Eye (tissue), 1 donor: ENCODE results near the gene GAS5.
"Not testable (repeated sequence)": the region's sequence is repeated elsewhere in the genome, so short reads cannot be mapped to it uniquely, and the experiment has no call there.

Experiments used
- DNase-seq: peaks from one replicate; pipeline ENCODE4 v3.0.0-alpha.2; 2015

The GAS5 gene

DNA sequence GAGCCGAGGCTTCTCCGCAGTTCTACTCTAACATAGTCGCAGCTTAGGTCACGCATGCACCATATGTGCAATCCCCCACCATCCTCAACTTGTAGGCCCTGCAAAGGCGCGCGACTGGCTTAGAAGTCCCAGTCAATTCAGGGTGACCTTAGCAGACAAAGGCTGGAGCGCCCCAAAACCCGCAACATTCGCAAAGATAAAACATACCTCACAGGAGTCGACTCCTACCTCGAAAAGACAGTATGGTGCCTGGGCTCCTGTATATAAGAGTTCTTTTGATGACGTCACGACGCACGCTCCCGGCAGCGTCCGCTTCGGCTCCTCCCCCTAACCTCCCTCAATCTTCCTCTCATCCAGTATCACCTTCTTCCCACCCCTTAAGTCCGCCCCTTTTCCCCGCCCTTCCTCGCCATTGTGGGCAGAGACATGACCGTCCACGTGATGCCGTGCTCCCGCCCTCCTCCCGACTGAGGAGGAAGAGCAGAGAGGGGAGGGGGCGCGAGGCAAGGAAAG is at the start of gene GAS5:
Gene GAS5 (minus strand): TSS at position 237 of the 513 bp plus-strand sequence.
- DNase-seq: peak; percentile 100

DNA sequence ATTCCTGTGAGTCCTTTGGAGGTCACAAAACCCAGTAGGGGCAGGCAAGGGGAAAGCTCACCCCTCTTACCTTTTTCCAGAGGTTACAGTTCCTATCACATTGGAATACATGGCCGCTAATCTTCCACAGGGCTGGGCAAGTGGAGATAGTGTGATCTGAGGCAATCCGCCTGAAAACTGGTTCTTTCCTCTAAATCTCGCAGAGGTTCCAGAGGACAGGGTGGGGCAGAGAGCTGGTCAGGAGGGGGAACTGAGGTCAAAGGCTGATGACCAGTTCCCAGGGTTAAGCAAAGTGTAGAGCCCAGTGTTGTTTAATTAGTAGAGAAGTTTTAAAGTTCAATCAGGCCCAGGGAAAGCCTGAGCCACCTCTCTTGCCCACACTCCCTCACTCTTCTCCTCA is 49.4 kb upstream of the GAS5 start, which contains the start of gene SERPINC1:
Gene SERPINC1 (minus strand): TSS at position 179 of the 400 bp plus-strand sequence. CDS start 68 bp downstream, at position 111.
- DNase-seq: no peak

DNA sequence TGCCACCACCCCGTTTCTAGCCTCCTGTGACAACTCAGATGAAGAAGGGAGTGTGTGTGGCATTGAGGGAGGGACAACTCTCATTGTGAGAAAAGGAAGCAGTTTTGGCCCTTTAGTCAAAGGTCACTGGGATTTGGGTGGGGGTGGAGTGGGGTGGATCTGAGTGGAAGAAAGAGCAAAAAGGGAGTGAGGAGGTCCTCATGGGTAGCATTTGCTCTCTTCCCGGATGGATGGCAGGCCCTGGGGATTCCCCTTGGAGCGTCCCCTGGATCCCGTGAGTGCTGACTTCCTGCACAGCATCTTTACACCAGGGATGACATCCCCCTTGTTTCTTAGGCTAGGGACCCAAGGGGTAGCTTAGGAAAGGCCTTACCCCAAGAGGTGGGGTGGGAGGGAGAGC is 48.9 kb upstream of the GAS5 start:
- no peak for DNase-seq

DNA sequence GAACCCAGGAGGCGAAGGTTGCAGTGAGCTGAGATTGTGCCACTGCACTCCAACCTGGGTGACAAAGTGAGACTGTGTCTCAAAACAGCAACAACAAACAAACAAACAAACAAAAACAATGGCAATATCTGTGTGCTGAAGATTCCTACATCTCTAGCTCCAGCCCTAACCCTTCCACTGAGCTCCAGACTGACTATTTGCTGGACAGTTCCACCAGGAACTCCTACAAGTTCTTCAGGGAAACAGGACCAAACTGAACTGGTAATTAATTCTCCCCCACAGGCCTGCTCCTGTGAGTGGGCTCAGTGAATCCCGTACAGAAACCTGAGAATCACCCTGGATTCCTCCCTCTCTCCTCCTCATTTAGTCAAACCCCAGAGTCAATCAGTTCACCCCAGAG is 47.8 kb upstream of the GAS5 start:
- DNase-seq: no peak

DNA sequence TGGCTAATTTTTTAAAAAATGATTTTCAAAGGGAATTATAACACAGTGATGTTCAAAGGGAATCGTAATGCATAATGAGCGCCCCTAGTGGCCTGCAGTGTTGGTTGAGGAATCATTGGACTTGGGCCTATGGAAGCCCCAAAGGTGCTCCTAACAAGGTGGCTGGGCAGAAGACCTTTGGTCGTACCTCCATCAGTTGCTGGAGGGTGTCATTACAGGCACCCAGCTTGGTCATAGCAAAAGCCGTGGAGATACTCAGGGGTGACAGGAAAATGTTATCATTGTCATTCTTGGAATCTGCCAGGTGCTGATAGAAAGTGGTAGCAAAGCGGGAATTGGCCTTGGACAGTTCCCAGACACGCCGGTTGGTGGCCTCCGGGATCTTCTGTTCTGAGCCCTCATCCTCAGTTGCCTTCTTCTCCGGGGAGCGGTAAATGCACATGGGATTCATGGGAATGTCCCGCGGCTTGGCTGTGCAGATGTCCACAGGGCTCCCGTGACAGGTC is 46.6 kb upstream of the GAS5 start:
- DNase-seq: no peak

DNA sequence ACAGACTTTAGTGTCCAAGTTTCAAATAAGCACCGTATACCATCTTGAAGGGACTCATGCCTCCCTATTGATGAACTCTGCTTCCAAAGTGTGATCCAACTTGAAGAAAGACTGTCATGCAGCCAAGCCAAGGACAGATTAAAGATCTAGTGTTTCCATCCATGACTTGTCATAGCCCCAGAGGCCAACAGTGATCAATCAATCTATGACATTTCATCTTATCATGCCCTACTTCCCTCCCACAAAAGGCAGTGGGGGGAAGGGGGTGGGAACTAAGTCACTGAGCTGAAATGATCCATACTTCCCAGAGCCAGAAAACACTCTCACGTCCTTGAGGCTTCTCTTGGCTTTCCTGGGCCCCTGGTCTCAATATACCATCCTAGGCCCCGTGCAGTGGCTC is 45.3 kb upstream of the GAS5 start:
- DNase-seq: no peak

DNA sequence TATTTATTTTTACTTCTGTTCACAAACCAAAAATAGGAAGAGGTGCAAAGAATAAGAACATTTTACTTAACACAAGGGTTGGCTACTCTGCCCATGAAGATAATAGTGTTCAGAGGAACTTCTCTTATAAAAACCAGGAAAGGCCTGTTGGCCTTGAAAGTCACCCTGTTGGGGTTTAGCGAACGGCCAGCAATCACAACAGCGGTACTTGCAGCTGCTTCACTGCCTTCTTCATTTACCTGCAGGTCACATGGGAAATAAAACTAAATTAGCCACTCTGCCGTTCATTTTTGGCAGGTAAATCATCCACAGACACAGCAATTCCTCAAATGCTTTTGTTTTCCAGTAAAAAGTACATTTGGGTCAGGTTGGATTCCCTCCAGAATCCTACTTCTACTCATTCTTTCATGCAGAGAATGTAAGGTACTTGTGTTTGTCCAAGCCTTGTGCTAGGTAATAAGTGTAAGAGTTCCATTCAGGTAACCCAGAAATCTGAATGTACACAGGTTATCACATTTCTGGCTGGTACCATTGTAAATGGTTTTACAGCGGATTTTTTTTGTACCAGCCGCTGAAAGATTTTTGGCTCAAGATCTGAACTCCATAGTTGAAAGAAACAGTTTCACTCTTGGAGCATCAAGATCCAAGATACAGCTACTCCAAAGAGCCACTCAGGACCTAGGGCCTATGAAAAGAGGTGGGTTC is 36.2 kb upstream of the GAS5 start:
- no peak for DNase-seq

DNA sequence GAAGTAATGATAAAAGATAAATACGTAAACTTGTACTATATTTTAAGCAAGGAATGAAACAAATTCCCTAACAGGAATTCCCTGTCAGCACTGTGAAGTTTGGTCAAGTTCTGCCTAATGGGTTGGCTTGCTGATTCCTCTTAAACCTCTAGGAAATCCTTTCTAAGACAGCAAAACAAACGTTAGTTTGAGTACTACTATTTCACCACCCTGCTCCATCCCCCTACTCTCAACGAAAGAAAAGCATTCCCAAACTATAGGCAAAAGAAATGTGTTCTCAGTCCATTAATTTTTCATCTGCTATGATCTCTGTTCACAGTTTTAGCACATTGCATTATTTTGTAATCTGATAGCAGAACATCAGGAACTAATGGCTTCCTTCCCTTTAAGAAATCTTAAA is 33.2 kb upstream of the GAS5 start:
- no peak for DNase-seq

DNA sequence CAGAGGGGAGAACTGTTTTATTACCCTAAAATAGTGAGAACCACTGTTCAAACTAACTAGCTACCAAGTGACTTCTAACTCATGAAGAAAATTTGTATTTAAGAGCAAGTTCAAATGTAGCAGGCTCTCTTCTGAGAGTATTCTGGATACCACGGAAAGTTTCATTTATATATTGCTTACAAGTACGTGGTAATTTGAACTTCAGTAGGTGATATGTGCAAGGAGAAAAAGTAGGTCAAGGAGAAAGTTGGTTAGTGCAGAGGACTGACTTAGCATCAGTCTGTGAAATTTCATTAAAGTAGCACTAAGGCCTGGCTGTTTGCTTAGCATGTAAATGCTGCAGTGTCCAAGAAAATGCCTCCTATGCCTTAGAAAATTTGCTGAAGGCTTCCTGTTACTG is 32.6 kb upstream of the GAS5 start:
- DNase-seq: no peak

DNA sequence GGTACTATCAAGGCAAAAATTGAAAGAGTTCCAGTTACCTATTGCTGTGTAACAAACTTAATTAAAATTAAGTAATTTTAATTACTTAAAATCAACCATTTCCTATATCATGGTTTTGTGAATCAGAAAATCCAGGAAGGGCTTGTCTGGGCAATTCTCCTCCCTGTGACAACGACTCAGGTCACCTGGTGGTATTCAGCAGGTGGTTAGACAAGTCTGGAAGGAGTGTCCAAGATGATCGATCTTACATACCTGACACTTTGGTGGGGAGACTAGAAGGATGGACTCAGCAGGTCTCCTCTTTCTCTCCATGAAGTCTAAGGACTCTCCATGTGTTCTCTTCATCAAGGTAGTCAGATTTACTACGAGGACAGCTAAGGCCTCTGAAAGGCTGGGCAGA is 26.4 kb upstream of the GAS5 start:
- DNase-seq: no peak

DNA sequence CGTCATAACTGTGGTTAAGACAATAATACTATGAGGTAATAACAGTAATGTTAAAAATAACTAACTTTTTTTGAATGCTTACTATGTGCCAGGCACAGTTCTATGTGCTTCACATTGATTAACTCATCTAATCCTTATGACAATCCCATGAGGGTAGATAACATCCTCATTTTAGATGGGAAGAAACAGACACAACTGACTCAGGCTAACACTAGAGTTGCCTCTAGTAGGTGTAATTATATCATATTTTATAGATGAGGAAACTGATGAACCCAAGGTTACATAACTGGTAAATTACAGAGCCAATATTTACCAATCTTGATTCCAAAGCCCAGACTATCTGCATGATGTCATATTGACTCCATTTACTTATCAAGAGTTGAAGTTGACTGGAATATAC is 25.8 kb upstream of the GAS5 start:
- no peak for DNase-seq

DNA sequence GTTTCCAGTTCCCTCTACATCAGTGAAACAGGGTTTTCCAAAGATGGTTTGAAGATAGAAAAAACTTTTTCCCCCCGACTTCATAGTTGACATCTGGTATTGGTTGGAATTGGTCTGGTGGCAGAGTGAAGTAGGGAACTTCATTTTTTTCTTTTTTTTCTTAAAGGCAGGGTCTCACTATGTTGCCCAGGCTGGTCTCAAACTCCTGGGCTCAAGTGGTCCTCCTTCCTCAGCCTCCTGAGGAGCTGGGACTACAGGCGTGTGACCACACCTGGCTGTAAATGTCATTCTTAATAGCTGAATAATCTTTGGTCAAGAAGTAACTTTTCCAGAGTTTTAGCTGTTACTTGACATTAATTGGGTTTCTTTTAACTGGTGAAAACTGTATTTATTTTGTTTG is 22.1 kb upstream of the GAS5 start:
- no peak for DNase-seq

DNA sequence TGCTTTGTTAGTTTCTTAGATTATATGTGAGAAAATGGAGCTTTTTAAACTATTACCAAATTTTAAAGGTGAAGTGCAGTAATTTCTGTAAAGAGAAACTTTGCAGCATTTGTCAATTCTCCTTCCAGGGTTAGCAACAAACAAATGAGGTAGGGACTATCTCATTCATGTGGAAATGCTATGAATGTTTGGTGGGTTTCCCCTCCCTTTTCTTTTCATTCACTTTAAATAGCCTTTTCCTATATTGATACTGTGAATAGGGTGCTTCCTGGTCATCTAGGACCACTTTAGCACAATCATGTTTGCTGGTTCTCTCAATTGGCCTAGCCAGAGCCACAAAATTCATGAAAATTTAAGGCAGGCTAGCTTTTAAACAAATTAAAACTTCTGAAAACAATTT is 21.0 kb upstream of the GAS5 start:
- DNase-seq: no peak

DNA sequence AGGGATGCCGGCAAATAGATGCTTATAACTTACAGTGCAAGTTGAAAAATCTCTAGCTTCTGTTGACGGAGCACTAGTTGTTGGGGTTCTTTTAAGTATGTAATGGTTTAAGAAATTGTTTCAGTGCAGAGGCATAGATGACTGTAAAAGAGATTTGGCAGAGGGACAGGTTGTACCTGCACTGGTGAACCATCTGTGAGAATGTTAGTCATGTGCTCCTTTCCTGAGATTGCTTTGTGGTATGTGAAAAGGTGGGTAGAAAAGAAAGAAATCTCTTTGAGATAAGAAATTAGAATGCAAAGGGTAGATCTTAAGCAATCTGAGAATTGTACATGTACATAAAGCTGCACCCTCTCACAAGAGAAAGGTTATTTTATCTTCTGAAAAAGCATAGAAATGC is 19.8 kb upstream of the GAS5 start:
- no peak for DNase-seq

DNA sequence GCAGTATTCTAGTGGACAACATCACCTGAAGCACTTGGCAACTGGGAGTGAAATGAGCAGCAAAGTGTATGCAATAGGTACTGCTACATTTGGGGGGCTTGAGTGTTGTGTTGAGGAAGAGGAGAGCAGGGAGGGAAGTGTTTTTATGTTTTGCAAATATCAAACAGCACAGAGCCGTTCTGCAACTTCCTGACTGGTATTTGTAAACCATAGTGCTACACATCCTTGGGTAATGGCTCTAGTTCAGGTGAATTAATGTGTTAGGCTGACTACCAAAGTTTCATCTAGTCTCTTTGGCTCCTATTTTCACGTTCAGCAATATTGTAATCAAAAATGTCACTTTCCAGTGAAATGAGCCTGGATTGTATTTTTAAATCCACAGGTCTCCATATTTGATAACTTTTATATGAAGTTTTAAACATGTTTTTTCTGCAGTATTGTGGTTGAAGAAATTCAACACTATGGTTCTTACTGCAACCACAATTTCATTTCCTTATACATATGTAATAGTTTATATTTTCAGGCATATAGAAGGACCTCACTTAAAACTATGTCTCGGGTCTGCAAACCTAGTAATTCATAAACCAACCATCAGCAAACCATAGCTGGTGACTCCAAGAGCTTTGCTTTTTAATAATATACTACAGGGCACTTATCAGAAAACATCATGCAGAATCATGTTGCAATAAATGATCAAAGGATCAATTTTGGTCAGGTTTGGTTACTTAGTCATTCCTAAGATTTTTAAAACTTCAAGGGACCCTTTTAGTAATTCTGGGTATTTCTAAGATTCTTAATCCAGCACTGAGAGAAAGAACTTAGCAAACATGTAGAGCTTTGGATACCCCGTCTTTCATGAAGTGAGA is 19.2 kb upstream of the GAS5 start:
- DNase-seq: no peak

DNA sequence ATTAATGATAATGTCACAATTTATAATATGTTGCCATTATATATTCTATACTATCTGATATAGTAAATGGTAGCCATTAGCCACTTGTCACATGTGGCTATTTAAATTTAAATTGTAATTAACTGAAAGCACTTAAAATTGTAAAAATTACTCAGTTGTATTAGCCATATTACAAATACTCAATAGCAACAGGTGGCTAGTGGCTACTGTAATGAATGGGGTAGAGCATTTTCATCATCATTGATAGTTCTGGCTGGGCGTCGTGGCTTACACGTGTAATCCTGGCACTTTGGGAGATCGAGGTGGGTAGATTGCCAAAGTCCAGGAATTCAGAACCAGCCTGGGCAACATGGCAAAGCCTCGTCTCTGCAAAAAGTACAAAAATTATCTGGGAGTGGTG is 16.9 kb upstream of the GAS5 start:
- no peak for DNase-seq

DNA sequence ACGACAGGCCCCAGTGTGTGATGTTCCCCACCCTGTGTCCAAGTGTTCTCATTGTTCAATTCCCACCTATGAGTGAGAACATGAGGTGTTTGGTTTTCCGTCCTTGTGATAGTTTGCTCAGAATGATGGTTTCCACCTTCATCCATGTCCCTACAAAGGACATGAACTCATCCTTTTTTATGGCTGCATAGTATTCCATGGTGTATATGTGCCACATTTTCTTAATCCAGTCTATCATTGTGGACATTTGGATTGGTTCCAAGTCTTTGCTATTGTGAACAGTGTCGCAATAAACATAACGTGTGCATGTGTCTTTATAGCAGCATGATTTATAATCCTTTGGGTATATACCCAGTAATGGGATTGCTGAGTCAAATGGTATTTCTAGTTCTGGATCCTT is 13.3 kb upstream of the GAS5 start:
- DNase-seq: not testable (repeated sequence)

DNA sequence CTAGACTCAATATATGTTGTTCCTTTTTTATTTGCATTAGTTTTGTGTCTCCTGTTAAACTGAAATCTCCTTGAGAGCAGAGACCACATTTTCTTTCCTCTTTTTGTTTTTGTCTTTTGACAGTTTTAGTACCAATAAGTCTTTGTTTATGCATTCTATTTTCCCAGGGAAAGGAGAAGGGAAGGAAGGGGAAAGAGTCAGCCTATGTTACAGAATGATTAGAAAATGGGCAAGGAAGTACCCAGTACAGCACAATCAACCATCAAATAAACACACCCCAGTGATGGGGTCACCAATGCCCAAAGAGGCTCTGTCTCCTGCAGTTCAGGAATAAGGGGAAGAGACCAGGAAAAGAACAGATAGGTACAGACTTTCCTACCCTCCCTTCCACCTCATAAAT is 10.5 kb upstream of the GAS5 start:
- DNase-seq: no peak

DNA sequence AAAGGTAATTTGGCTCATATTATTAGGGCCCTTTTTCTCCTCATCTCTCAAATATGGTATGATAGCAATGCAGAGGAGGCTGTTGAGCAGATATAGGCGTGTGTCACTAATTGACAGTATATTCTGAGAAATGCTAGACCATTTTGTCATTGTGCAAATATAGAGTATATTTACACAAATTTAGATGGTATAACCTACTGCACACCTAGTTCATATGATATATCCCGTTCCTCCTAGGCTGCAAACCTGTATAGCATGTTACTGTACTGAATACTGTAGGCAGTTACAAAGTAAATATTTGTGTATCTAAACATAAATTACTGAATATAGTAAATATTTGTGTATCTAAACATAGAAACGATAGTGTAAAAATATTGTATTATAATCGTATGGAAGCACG is 8.9 kb upstream of the GAS5 start:
- no peak for DNase-seq

DNA sequence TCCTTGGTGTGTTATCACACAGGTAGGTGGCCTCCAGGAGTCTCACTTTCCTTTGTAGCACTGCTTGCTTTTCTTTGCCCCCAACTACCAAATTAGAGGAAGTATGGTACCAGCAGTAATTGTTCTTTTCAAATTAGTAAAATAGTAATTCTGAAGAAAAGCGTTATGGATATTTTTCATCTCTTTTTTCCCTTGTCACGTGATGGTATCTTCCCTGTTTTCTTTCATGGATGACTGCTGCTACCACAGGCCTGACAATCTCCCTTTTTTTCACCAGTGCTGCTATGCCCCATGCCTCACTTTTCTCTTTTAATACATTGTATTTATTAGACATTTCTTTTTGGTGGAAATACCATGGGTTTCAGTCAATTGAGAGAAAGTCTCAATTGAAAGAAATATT is 3.7 kb upstream of the GAS5 start:
- DNase-seq: no peak

DNA sequence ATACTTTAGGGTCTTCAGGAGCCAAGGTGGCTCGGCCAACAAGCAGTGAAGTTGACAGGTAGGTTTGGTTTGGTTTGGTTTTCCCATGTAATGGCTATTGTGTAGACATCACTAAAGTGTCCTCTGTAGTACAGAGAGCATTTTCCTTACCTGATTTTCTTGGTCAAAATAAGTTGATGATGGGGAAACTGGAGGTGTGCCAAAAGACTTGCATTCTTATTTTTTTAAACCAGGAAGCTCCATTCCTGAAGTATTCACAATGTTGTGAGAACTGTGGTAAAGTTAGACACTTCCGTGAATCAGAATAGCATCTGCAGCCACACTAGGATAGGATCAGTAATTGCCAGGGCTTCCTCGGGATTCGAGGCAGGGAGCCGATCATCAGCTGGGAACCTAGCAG is 3.3 kb upstream of the GAS5 start:
- DNase-seq: no peak

DNA sequence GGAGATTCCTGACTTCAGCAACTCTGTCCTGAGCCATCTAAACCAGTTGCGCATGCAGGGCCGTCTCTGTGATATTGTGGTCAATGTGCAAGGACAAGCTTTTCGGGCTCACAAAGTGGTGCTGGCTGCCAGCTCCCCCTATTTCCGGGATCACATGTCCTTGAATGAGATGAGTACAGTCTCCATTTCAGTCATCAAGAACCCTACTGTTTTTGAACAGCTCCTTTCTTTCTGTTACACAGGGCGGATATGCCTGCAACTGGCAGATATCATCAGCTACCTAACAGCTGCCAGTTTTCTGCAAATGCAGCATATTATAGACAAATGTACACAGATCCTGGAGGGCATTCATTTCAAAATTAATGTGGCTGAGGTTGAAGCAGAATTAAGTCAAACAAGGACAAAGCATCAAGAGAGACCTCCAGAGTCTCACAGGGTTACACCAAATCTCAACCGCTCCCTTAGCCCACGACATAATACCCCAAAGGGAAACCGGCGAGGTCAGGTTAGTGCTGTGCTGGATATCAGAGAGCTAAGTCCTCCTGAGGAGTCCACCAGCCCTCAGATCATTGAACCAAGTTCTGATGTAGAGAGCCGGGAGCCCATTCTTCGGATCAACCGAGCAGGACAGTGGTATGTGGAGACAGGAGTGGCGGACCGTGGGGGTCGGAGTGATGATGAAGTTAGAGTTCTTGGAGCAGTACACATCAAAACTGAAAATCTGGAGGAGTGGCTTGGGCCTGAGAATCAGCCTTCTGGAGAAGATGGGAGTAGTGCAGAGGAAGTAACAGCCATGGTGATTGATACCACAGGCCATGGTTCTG is 2.7 kb upstream of the GAS5 start:
- DNase-seq: no peak

DNA sequence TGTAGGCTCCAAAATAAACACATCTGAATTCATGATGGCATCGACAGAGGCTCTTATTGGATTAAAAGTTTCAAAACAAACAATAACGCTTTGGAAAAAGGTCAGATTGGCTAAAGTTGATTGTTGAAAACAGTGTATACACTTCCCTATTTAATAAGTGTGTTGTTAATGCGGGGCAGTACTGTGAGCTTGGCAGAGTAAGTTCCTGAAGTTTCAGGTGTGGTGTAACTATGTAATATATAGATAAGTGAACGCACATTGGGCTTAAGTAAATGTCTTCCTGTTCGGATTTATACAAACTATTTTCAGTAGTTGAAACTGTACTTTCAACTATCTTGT is 1.2 kb upstream of the GAS5 start:
- DNase-seq: no peak
